IPS-20b (cell line): ENCODE data around the gene CSRNP3.

Source experiments
- H3K27ac ChIP-seq: one replicate; pipeline ENCODE4 v1.5.1; 2013; ENCODE audit warnings: low read length
- H3K27me3 ChIP-seq: 2 replicates; pipeline ENCODE4 v1.6.1; 2013; ENCODE audit warnings: mild to moderate bottlenecking, low read length, inconsistent platforms; ENCODE audit not compliant: insufficient read depth
- H3K36me3 ChIP-seq: 2 replicates; pipeline ENCODE4 v1.6.1; 2013; ENCODE audit warnings: low read depth, mild to moderate bottlenecking, inconsistent platforms, low read length, moderate library complexity; ENCODE audit not compliant: insufficient read depth
- H3K4me1 ChIP-seq: 2 replicates; pipeline ENCODE4 v1.6.1; 2013; ENCODE audit warnings: mild to moderate bottlenecking, control low read depth, inconsistent platforms, low read length, moderate library complexity; ENCODE audit not compliant: insufficient read depth
- H3K4me3 ChIP-seq: 2 replicates; pipeline ENCODE4 v1.5.1; 2013; ENCODE audit warnings: mild to moderate bottlenecking, low read length, inconsistent platforms
- H3K9ac ChIP-seq: 2 replicates; pipeline ENCODE4 v1.6.1; 2013; ENCODE audit warnings: low read depth, mild to moderate bottlenecking, inconsistent platforms, low read length, moderate library complexity
- H3K9me3 ChIP-seq: 2 replicates; pipeline ENCODE4 v1.6.1; 2013; ENCODE audit warnings: mild to moderate bottlenecking, low read depth, low read length, inconsistent platforms; ENCODE audit not compliant: insufficient read depth

CSRNP3 gene

GRCh38 chr2:165623783-165624469 is 154.4 kb downstream of the CSRNP3 start:
- Histone ChIP-seq H3K4me3 (no peak overlapping the region), H3K27me3 (no peaks in the 10 kb centered on the region), H3K4me1 (peaks cover 17% of the 10 kb centered on the region; the same call in 1 of the 2 replicates), H3K9ac (peak overlapping the region; percentile 8; the same call in 1 of the 2 replicates), H3K9me3 (no peaks in the 10 kb centered on the region), H3K27ac (no peak overlapping the region), H3K36me3 (no peaks in the 10 kb centered on the region)

GRCh38 chr2:165624470-165624800 is 154.9 kb downstream of the CSRNP3 start:
- H3K4me3 ChIP-seq: no peak overlapping the region
- H3K9ac ChIP-seq: peak overlapping the region; percentile 8; the same call in 1 of the 2 replicates
- no peaks in the 10 kb centered on the region for H3K9me3 ChIP-seq
- H3K27me3 ChIP-seq: no peaks in the 10 kb centered on the region
- H3K36me3 ChIP-seq: no peaks in the 10 kb centered on the region
- no peak overlapping the region for H3K27ac ChIP-seq
- peaks cover 19% of the 10 kb centered on the region for H3K4me1 ChIP-seq

- Histone ChIP-seq H3K36me3 (no peaks in the 10 kb centered on the region), H3K9me3 (no peaks in the 10 kb centered on the region), H3K4me3 (no peak overlapping the region), H3K9ac (no peak overlapping the region), H3K27me3 (no peaks in the 10 kb centered on the region), H3K4me1 (peaks cover 27% of the 10 kb centered on the region), H3K27ac (no peak overlapping the region)
Observed at GRCh38 chr2:165627470-165627869, 158.0 kb downstream of the CSRNP3 start.

- Histone ChIP-seq H3K36me3 (no peaks in the 10 kb centered on the region), H3K9ac (peak overlapping the region; percentile 8; the same call in 1 of the 2 replicates), H3K27me3 (no peaks in the 10 kb centered on the region), H3K4me1 (peaks cover 36% of the 10 kb centered on the region), H3K9me3 (no peaks in the 10 kb centered on the region), H3K4me3 (no peak overlapping the region), H3K27ac (no peak overlapping the region)
Observed at GRCh38 chr2:165629776-165630175, 160.3 kb downstream of the CSRNP3 start.

- H3K27me3 ChIP-seq: no peaks in the 10 kb centered on the region
- peak overlapping the region; percentile 8; the same call in 1 of the 2 replicates for H3K9ac ChIP-seq
- H3K9me3 ChIP-seq: no peaks in the 10 kb centered on the region
- no peak overlapping the region for H3K4me3 ChIP-seq
- peaks cover 40% of the 10 kb centered on the region for H3K4me1 ChIP-seq
- H3K27ac ChIP-seq: no peak overlapping the region
- no peaks in the 10 kb centered on the region for H3K36me3 ChIP-seq
Observed at GRCh38 chr2:165630236-165630635, 160.7 kb downstream of the CSRNP3 start.

GRCh38 chr2:165631089-165631488 is 161.6 kb downstream of the CSRNP3 start:
- Histone ChIP-seq H3K4me1 (peaks cover 47% of the 10 kb centered on the region), H3K9ac (no peak overlapping the region), H3K36me3 (no peaks in the 10 kb centered on the region), H3K27me3 (no peaks in the 10 kb centered on the region), H3K4me3 (no peak overlapping the region), H3K27ac (no peak overlapping the region), H3K9me3 (no peaks in the 10 kb centered on the region)

- H3K27ac ChIP-seq: no peak overlapping the region
- H3K27me3 ChIP-seq: no peaks in the 10 kb centered on the region
- H3K4me1 ChIP-seq: peaks cover 44% of the 10 kb centered on the region
- no peak overlapping the region for H3K4me3 ChIP-seq
- no peaks in the 10 kb centered on the region for H3K9me3 ChIP-seq
- peak overlapping the region; percentile 54; the same call in 1 of the 2 replicates for H3K9ac ChIP-seq
- no peaks in the 10 kb centered on the region for H3K36me3 ChIP-seq
Observed at GRCh38 chr2:165632594-165632993, 163.1 kb downstream of the CSRNP3 start.

- H3K9me3 ChIP-seq: no peaks in the 10 kb centered on the region
- H3K36me3 ChIP-seq: no peaks in the 10 kb centered on the region
- H3K9ac ChIP-seq: peak overlapping the region; percentile 54; the same call in 1 of the 2 replicates
- peaks cover 44% of the 10 kb centered on the region for H3K4me1 ChIP-seq
- no peaks in the 10 kb centered on the region for H3K27me3 ChIP-seq
- H3K4me3 ChIP-seq: peak overlapping the region; percentile 27; the same call in 1 of the 2 replicates
- peak overlapping the region; percentile 1 for H3K27ac ChIP-seq
Observed at GRCh38 chr2:165633431-165633830, 163.9 kb downstream of the CSRNP3 start.

- no peaks in the 10 kb centered on the region for H3K9me3 ChIP-seq
- peak overlapping the region; percentile 1 for H3K27ac ChIP-seq
- peak overlapping the region; percentile 54; the same call in 1 of the 2 replicates for H3K9ac ChIP-seq
- H3K27me3 ChIP-seq: no peaks in the 10 kb centered on the region
- no peak overlapping the region for H3K4me3 ChIP-seq
- H3K4me1 ChIP-seq: peaks cover 43% of the 10 kb centered on the region
- no peaks in the 10 kb centered on the region for H3K36me3 ChIP-seq
Observed at GRCh38 chr2:165634282-165634681, 164.8 kb downstream of the CSRNP3 start.

GRCh38 chr2:165634855-165635254 is 165.4 kb downstream of the CSRNP3 start:
- no peak overlapping the region for H3K27ac ChIP-seq
- H3K9ac ChIP-seq: peak overlapping the region; percentile 4; the same call in 1 of the 2 replicates

GRCh38 chr2:165635532-165635931 is 166.0 kb downstream of the CSRNP3 start:
- Histone ChIP-seq H3K9me3 (no peaks in the 10 kb centered on the region), H3K9ac (no peak overlapping the region), H3K27me3 (no peaks in the 10 kb centered on the region), H3K4me3 (no peak overlapping the region), H3K36me3 (no peaks in the 10 kb centered on the region), H3K27ac (no peak overlapping the region), H3K4me1 (peaks cover 31% of the 10 kb centered on the region)

More at GRCh38 chr2:165634855-165635254, 165.4 kb downstream of the CSRNP3 start:
- Histone ChIP-seq H3K4me1 (peaks cover 38% of the 10 kb centered on the region), H3K9me3 (no peaks in the 10 kb centered on the region), H3K27me3 (no peaks in the 10 kb centered on the region), H3K36me3 (no peaks in the 10 kb centered on the region), H3K4me3 (no peak overlapping the region)

- H3K27me3 ChIP-seq: no peaks in the 10 kb centered on the region
Observed at GRCh38 chr2:165636959-165637358, 167.5 kb downstream of the CSRNP3 start.

More at GRCh38 chr2:165636959-165637358, 167.5 kb downstream of the CSRNP3 start:
- peaks cover 30% of the 10 kb centered on the region for H3K4me1 ChIP-seq
- H3K9me3 ChIP-seq: no peaks in the 10 kb centered on the region
- H3K4me3 ChIP-seq: no peak overlapping the region
- H3K9ac ChIP-seq: no peak overlapping the region
- H3K27ac ChIP-seq: no peak overlapping the region
- no peaks in the 10 kb centered on the region for H3K36me3 ChIP-seq
